NCI-H187 treated with DMSO at 0.1 percent for 48 hours (cell line): ENCODE measurements around the gene ANKRD61.
"Not testable (repeated sequence)": the region's sequence is repeated elsewhere in the genome, so short reads cannot be mapped to it uniquely, and the experiment has no call there.

Experiments
- DNase-seq: peaks from one replicate; lab custom pipeline; 2025; lab: John Stamatoyannopoulos, UW

ANKRD61 gene

DNA sequence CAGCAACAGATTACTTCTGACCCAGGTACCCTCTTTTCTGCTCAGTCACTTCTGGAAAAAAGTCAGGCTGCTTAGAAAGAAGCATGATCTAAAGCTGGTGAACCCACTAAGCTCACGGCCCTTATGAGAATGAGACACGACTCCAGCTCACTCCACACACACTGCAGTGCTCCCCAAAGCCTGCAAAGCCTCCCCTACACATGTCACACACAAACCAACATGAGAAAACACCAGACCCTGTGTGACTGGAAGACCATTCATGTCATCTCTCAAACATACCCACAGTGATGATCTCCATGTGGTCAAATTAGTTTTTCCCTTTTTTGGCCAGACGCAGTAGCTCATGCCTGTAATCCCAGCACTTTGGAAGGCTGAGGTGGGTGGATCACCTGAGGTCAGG is 391 bp downstream of the ANKRD61 start:
- DNase-seq: no peak

GRCh38 chr7:6032167-6032566 is 991 bp downstream of the ANKRD61 start:
- DNase-seq: no peak

DNA sequence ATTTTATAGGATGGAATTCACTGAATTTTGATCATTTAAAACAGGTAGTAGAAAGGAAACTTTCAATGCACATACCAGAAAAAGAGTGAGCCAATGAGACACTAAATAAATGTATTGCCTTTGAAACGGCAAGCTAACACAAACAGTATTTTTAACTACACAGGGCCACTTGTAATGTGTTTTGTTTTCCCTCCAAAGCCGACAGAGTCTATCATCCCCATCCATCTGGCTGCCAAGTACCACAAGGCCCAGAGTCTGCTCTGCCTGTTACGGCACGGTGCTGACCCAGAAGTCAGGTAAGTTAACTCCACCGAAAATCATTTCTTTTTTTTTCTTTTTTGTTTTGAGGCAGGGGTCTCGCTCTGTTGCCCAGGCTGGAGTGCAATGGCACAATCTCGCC is 1.5 kb downstream of the ANKRD61 start:
- DNase-seq: no peak

DNA sequence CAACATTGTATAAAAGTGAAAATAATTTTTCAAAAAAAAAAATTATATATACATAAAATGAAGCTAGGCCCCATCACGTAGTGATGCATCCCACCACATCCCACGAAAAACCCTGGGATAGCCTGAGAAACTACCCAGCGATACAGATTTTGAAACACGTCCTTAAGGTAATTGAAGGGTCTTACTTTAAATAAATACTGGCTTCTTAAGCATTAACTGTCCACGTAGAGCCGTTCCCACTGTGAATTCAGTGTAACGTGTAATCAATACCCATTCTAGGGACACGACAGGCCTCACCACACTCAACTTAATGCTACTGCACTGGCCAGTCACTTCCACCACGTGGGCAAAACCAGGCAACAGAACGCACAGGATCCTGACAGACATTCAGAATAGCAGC is 4.0 kb downstream of the ANKRD61 start:
- DNase-seq: no peak

- no peak for DNase-seq
Measured at GRCh38 chr7:6035686-6036085, 4.5 kb downstream of the ANKRD61 start.

DNA sequence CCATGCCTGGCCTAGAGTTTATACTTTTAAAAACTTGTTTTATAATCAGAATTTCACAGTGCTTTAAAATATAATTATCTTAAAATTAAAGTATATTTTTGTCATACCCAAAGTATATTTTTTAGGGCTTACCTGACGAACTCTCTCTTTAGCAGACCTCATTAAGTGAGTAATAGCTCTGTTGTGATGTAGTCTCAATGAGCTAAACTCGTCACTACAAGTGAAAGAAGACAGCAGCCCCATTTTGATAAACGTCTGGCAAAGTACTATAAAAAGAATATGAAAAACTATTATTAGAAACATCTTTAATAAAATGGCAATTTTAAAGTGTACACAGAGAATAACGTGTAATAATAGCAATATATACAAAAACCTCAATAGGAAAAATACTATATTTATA is 18.6 kb downstream of the ANKRD61 start:
- DNase-seq: no peak

GRCh38 chr7:6051185-6051584 is 20.0 kb downstream of the ANKRD61 start:
- DNase-seq: not testable (repeated sequence)

- DNase-seq: no peak
Measured at GRCh38 chr7:6056616-6057015, 25.4 kb downstream of the ANKRD61 start.

GRCh38 chr7:6057316-6058129 is 26.3 kb downstream of the ANKRD61 start:
- DNase-seq: no peak

DNA sequence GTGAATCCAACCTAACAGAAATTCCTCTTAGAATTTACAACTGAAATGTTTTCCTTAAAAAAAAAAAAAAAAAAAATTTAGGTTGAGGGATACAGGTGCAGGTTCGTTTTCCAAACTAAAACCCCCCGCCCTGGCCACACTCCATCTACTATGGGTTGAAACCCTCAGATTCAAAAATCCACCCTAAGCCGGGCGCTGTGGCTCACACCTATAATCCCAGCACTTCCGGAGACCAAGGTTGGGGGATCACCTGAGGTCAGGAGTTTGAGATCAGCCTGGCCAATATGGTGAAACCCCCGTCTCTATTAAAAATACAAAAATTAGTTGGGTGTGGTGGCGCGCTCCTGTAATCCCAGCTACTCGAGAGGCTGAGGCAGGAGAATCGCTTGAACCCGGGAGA is 28.8 kb downstream of the ANKRD61 start:
- not testable (repeated sequence) for DNase-seq

DNA sequence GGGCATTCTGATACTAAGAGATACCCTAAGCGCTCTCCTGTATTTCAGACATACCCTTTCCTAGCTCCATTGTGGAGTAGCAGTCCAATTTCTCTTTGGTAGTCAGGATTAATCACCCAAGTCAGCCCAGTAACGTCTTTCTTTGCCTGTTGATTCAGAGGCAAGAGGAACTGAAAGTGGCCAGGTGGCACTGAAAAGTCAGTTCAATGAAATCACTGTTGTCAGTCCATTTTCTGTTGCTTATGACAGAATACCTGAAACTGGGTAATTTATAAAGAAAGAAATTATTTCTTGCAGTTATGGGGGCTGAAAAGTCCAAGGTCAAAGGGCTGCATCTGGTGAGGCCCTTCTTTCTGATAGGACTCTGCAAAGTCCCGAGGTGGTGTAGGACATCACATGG is 40.2 kb downstream of the ANKRD61 start:
- no peak for DNase-seq

GRCh38 chr7:6074612-6075380 is 43.6 kb downstream of the ANKRD61 start:
- DNase-seq: no peak

- DNase-seq: no peak
Measured at GRCh38 chr7:6078548-6078947, 47.4 kb downstream of the ANKRD61 start.

- not testable (repeated sequence) for DNase-seq
Measured at GRCh38 chr7:6083047-6083446, 51.9 kb downstream of the ANKRD61 start.
